OCI-LY3 (cell line): ENCODE measurements around the gene GPR26.

Experiments
- EZH2phosphoT487 ChIP-seq: fragments of 200-600 bp; shearing (Covaris generic); IDR thresholded peaks from 2 replicates; pipeline ENCODE4 v1.6.1; 2018; ENCODE audit warnings: antibody characterized with exemption, mixed run types, low read depth
- TF ChIP-seq, protein P1 (sequence below): fragments of 200-600, 300-600 bp; sonication (generic); IDR thresholded peaks from 2 replicates; pipeline ENCODE4 v1.5.1; 2014; ENCODE audit warnings: antibody characterized with exemption, low read length, low read depth

DNA sequence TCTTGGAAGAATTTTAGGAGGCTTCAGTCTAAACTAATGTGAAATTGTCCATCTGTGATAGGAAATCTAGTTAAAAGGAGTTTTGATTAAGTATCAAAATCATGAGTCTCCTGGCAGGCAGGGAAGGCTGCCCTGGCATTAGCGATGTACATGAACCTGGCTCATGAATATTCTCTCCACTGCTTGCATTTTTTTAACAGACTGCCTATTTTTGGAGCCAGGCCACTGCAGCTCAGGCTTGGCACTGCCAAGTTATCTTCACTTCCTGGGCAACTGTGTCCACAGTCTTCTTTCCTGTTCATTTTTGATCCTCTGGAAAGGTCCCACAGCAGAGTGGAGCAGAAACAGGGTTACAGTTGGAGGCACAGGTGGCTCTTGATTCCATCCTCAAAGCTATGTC, 7.0 kb downstream of the GPR26 start:
- TF ChIP-seq, protein P1, sequence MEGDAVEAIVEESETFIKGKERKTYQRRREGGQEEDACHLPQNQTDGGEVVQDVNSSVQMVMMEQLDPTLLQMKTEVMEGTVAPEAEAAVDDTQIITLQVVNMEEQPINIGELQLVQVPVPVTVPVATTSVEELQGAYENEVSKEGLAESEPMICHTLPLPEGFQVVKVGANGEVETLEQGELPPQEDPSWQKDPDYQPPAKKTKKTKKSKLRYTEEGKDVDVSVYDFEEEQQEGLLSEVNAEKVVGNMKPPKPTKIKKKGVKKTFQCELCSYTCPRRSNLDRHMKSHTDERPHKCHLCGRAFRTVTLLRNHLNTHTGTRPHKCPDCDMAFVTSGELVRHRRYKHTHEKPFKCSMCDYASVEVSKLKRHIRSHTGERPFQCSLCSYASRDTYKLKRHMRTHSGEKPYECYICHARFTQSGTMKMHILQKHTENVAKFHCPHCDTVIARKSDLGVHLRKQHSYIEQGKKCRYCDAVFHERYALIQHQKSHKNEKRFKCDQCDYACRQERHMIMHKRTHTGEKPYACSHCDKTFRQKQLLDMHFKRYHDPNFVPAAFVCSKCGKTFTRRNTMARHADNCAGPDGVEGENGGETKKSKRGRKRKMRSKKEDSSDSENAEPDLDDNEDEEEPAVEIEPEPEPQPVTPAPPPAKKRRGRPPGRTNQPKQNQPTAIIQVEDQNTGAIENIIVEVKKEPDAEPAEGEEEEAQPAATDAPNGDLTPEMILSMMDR = no peak
- TF ChIP-seq EZH2phosphoT487 = no peak
